HL-60/S4 treated with retinoic acid at 250 ng/mL for 4 days and 3 days (cell line): ENCODE results near the gene PUS3.

Source experiments
- in situ Hi-C: fragments of 300-500 bp; cut with MboI; formaldehyde crosslinking; loops from 2 replicates; pipeline ENCODE4 v1.7.0; 2022; ENCODE audit warnings: low sequenced_read_pairs

The PUS3 gene

DNA sequence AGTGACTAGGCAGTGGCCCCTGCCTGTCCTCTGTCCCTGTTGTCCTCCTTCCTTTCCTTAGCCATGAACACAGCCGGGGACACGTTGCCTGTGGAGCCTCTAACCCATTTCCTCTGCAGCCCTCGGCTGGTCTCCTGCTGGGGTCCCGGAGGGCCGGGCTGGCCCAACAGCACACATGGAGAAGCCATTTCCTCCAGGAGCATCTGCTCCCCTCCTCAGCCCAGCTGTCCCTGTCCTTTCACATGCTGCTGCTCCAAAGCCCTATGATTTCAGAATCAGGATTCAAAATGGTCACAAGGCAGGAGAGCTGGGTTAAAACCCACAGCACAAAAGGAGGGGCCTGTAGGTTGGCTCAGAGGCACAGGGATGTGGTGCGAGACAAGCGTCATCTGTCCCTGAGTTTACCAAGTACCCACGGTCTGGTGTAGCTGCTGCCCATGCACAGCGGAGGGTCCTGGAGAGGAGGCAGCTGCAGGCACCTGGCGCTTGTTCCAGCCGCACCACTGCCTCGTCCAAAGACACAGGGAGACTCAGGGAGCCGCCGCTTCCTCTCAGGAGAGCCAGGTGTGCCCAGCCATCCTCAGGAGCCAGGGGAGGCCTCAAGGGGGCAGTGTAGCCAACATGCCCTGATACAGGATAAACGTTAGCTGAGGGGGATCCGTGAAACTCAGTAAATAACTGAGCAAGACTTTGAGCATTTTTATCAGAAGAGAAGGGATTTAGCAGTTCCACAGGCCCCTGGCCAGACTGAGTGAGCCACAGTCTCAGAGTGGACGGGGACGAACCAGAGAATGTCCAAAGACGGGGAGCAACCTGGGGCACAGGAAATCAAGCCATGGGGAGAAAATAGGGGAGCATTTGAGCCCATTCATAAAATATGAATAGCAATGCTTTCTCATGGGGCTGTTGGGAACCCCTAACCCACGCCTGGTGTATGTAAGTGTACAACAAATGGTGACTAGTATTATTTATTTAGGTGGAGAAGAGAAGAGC lies 38.9 kb upstream of the PUS3 start:
- in situ Hi-C loops = no loop called here

GRCh38 chr11:125941267-125941618 lies 38.2 kb upstream of the PUS3 start:
- in situ Hi-C loops = no loop called here

- in situ Hi-C loops = no loop called here
These were observed 37.1 kb upstream of the PUS3 start for GRCh38 chr11:125940145-125940544.

- in situ Hi-C loops = no loop called here
These were observed 36.1 kb upstream of the PUS3 start for GRCh38 chr11:125939081-125939521.

DNA sequence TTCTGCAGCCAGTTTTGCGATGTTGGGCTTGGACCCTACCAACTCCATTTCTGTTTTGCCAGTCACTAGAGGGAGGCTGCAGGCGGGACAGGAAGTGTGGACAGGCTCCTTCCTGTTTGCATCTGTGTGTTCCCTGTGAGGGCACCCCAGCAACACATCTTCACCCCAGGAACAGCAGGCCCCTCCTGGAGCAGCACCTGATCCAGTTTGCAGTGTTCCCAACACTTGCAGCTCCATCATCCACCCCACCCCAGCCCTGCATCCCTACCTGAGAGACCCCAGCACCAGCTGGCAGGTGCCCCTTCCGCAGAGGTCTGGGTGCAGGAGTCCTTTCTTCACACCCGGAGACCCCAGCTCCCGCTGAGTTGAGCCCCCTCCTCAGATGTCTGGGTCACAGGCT lies 35.4 kb upstream of the PUS3 start:
- in situ Hi-C loops = no loop called here

DNA sequence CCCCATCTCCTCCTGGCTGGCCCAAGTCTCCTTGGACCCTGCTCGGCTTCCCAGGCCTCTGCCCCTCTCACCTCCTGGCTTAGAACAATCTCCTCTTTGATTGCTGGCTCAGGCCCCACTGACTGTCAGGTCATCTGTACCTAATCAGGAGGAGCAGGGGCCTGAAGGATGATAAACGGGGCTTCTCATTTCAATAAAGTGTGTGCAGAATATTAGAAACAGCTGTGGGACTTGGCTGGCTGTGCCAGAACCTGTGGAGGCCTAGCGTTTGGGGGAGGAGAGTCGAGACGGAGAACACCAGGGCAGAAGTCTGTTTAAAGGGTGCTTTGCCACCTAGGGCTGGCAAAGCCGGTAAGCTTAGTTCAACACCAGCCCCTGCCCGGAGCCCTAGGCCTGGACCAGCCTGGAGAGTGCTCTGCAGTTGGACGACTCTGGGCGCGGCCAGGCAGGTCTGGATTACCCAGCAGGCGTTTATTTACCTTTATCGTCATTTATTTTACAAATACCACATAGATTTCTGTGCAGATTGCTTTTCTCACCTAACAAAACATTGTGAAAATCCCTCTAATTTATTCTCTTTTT lies 32.7 kb upstream of the PUS3 start:
- in situ Hi-C loops = no loop called here

GRCh38 chr11:125935056-125935455 lies 32.0 kb upstream of the PUS3 start:
- in situ Hi-C loops = no loop called here

DNA sequence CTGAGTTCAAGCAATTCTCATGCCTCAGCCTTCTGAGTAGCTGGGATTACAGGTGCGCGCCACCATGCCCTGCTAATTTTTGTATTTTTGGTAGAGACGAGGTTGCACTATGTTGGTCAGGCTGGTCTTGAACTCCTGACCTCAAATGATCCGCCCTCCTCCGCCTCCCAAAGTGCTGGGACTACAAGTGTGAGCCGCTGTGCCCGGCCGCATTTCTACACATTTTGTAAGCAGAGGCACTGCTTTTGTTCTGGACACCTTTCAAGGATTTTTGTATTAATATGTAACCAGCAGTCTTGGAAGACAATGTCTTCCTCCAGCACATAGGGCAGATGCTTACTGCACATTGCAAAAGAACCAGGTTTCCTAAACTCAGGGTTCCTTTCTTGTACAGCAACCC lies 31.5 kb upstream of the PUS3 start:
- in situ Hi-C loops = no loop called here

GRCh38 chr11:125933030-125933813 lies 30.2 kb upstream of the PUS3 start:
- in situ Hi-C loops = no loop called here

DNA sequence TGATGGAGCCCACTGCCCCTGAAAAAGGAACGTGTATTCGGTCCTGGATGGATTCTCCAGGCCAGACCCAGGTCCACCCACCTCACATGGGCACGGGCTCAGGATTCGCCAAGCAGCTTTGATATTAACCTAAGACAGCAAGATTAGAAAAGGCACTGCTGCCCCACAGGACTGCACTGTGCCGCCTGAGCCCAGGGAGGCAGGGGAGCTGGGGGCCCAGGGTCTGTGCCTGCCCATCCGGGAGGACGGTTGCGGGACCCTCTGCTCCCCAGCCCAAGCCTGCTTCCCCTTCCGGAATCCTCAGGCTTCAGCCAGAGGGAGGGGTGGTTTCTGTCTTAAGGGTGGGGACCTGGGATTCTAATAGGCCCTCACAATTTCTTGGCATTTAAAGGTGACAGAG lies 29.3 kb upstream of the PUS3 start:
- in situ Hi-C loops = no loop called here

DNA sequence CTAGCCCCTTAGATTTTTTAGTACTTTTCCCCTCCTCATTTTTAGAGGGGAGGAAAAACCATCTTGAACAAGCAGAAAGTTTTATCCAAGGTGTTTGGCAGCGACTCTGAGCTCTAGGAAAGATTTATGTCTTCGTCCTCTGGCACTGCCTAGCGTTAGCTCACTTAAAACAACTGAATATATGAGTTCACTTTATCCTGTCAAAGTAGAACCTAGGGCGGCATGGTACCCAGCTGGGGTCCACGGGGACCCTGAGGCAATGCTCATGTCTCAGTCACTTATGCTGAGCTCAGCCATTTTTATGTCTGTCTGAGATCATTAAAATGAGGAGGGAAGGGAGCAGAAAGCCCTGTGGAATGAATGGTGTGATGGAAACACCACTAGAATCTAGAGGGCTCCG lies 28.7 kb upstream of the PUS3 start:
- in situ Hi-C loops = no loop called here

DNA sequence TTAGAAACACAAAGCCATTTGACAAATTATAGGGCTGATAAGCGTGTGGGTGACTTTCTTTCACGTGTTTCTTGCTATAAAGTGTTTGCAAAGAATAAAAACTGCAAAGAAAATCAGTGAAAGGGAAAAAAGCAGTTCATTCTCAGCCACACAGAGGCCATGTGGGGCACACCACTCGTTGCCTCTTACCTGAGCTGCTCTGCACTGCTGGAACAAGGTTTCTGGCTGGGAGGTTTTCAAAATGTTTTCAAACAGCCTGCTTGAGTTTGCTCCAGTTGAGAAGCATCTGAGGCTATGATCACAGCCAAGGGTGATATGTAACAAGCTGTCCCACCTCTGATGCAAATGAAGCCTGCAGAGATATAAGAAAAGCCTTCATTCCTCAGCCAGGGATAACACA lies 28.1 kb upstream of the PUS3 start:
- in situ Hi-C loops = no loop called here

DNA sequence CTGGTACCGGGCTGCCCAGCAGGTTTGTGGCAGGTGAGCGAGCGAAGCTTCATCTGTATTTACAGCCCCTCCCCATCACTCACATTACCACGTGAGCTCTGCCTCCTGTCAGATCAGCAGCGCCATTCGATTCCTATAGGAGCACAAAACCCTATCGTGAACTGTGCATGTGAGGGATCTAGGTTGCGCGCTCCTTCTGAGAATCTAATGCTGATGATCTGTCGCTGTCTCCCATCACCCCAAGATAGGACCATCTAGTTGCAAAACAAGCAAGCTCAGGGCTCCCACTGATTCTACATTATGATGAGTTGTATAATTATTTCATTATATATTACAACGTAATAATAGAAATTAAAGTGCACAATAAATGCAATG lies 27.1 kb upstream of the PUS3 start:
- in situ Hi-C loops = no loop called here

- in situ Hi-C loops = loop anchor here (10.0 kb wide), 1 partner anchor 255 kb away; no protein-coding TSS in a partner anchor
These were observed 26.6 kb upstream of the PUS3 start for GRCh38 chr11:125929445-125930075.

DNA sequence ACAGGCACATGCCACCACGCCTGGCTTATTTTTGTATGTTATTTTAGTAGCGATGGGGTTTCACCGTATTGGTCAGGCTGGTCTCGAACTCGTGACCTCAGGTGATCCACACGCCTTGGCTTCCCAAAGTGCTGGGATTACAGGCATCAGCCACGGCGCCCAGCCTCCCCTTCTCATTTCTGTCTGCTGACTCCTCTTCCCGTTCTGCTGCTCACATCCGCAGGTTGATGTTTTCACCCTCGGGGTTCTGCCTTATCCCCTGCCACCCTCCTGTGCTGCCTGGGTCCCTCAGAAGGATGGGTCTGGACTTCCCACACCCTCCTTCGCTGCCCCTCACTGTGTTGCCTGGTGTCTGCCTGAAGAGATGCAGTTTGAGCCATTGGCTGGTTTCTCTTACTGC lies 23.7 kb upstream of the PUS3 start:
- in situ Hi-C loops = loop anchor here (10.0 kb wide), 1 partner anchor 258 kb away; no protein-coding TSS in a partner anchor

- in situ Hi-C loops = loop anchor here (10.0 kb wide), 1 partner anchor 259 kb away; no protein-coding TSS in a partner anchor
These were observed 22.8 kb upstream of the PUS3 start for GRCh38 chr11:125925804-125926203.

- in situ Hi-C loops = loop anchor here (10.0 kb wide), 1 partner anchor 260 kb away; no protein-coding TSS in a partner anchor
These were observed 22.3 kb upstream of the PUS3 start for GRCh38 chr11:125925247-125925740.

- in situ Hi-C loops = loop anchor here (10.0 kb wide), 1 partner anchor 260 kb away; no protein-coding TSS in a partner anchor
These were observed 21.5 kb upstream of the PUS3 start for GRCh38 chr11:125924384-125925007.

GRCh38 chr11:125923633-125924032 lies 20.6 kb upstream of the PUS3 start:
- in situ Hi-C loops = loop anchor here (10.0 kb wide), 1 partner anchor 261 kb away; no protein-coding TSS in a partner anchor

DNA sequence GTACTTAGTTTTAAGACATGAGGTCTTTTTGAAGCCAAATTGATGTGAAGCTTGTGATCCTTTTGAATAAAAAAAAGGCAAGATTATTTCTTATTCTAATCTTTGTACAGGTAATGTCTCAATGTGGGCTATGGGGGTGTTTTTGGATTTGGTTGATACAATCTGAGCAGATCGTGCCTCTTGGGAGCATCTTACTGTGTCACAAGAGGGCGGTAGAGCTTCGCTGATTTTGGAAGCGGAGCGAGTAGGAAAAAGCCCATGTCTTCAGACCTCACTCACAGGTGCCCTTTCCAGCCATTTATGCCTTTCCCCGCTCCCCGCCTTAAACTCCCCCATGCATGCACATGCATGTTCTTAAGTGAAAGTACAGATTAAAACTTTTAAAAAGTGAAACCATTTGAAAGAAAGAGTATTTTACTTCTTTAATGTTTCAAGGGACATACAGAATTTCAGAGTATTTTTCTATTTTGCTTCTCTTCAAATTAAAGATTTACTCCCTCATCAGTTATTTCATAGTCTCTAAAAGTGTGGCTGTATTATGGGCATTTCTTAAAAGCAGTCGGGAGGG lies 20.1 kb upstream of the PUS3 start:
- in situ Hi-C loops = loop anchor here (10.0 kb wide), 1 partner anchor 262 kb away; no protein-coding TSS in a partner anchor
